Ectodermal cell (in vitro differentiated cells): Measurements from ENCODE around the gene SERPINB6.

ENCODE experiments used
- H3K27ac ChIP-seq: 2 replicates; pipeline ENCODE4 v1.7.0; 2013; ENCODE audit warnings: mild to moderate bottlenecking, low read depth, low read length; ENCODE audit not compliant: insufficient read depth, poor library complexity, severe bottlenecking
- H3K27me3 ChIP-seq: 2 replicates; pipeline ENCODE4 v1.7.0; 2013; ENCODE audit warnings: mild to moderate bottlenecking, low read length; ENCODE audit not compliant: insufficient read depth, control insufficient read depth, poor library complexity, severe bottlenecking
- H3K36me3 ChIP-seq: one replicate; pipeline ENCODE4 v1.7.0; 2013; ENCODE audit warnings: low read length; ENCODE audit not compliant: control insufficient read depth, insufficient read depth
- H3K4me1 ChIP-seq: one replicate; pipeline ENCODE4 v1.7.0; 2013; ENCODE audit warnings: low read length; ENCODE audit not compliant: control insufficient read depth, insufficient read depth
- H3K4me3 ChIP-seq: 2 replicates; pipeline ENCODE4 v1.7.0; 2013; ENCODE audit warnings: low read depth, low read length, control low read depth; ENCODE audit not compliant: insufficient read depth
- H3K9me3 ChIP-seq: 2 replicates; pipeline ENCODE4 v1.7.0; 2013; ENCODE audit warnings: mild to moderate bottlenecking, low read length, moderate library complexity; ENCODE audit not compliant: control insufficient read depth
- WGBS, 2 experiments: methylation state at CpG; one replicate each; pipeline ENCODE4 v1.1.7; 2013; ENCODE audit warnings: missing lambda C conversion rate in 2 of 2; 5-methylcytosine and 5-hydroxymethylcytosine counted together

The SERPINB6 gene

DNA sequence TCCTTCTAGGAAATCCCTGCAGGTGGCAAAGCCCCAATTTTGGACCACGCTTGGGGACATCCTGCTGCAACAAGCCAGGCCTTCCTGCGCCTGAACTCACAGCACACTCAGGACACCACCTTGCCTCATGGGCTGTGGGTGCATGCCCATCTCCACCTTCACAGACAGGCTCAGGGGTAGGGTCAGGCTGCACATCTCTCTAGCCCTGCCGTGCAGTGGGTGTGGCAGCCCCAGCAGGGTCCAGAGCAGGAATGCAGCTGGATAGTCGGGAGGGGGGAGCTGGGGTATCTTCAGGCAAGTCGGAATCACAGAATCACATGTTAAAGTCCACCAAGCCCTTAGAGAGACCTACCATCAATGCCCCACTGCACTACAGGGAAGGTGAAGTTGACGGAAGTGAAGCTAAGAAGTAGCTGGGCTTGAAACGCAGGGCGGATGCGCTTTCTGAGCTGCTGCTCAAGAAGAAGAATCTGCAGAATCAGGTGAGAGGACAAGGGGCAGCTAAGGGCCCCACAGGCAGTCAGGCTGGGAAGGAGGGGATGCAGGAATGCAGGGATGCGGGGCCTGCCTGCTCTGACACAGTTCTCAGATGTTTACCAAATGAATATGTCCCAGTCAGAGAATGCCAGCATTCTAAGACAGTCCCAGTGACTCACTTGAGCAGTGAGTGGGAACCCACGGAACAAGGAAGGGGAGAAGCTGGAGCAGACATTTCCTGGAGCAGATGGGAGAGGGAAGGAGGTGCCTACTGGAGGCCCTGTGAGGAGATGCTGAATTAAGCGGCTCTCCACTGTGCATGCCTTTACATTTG, 11.3 kb downstream of the SERPINB6 start:
- Histone ChIP-seq H3K36me3 (no peaks in the 10 kb centered on the region), H3K4me1 (peaks cover 13% of the 10 kb centered on the region), H3K27me3 (no peaks in the 10 kb centered on the region), H3K4me3 (no peak overlapping the region), H3K9me3 (no peaks in the 10 kb centered on the region), H3K27ac (no peak overlapping the region)
- WGBS, 2 experiments = 57 to 61% methylated on average over 12 of the region's 12 CpGs

DNA sequence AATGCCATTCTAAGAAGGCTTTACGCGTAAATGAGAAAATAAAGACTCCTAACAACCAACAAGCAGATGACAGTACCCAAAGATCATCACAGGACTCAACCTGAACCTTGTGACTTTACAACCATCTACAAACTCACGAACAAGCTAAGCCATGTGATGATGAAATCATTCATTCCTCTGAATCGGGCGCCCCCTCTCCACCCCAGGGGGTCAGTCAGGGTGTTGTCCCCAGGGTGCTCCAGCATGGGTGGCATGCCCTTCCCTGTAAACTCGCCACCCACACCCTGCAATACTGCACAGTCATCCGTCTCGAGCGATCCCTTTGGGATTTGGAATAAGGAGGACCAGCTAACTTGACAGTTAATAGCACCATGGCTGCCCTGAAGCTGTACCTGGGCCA, 12.6 kb downstream of the SERPINB6 start:
- Histone ChIP-seq H3K27me3 (no peaks in the 10 kb centered on the region), H3K4me1 (peaks cover 13% of the 10 kb centered on the region), H3K9me3 (no peaks in the 10 kb centered on the region), H3K36me3 (no peaks in the 10 kb centered on the region), H3K4me3 (no peak overlapping the region), H3K27ac (no peak overlapping the region)
- 94 to 99% methylated on average over 9 of the region's 9 CpGs for WGBS, 2 experiments

DNA sequence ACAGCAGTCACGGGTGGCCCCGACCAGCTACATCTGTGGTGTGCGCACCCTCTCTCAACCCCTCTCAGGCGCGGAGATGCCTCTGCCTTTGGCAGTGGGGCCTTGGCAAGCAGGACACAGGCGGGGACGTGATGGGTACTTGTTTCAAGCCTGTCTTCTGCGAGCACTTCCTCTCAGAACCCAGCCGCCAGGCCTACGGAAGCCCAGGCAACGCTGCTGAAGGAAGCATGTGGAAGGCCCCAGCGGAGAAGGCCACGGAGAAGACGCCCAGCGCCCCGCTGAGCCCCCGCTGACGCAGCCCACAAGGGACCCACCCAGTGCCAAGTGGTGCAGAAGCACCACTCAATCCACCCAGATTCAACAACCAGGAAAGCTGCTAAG, 13.0 kb downstream of the SERPINB6 start:
- Histone ChIP-seq H3K4me3 (no peak overlapping the region), H3K36me3 (no peaks in the 10 kb centered on the region), H3K9me3 (no peaks in the 10 kb centered on the region), H3K27me3 (no peaks in the 10 kb centered on the region), H3K27ac (no peak overlapping the region), H3K4me1 (peaks cover 13% of the 10 kb centered on the region)
- WGBS, 2 experiments = 93 to 95% methylated on average over 18 of the region's 18 CpGs

DNA sequence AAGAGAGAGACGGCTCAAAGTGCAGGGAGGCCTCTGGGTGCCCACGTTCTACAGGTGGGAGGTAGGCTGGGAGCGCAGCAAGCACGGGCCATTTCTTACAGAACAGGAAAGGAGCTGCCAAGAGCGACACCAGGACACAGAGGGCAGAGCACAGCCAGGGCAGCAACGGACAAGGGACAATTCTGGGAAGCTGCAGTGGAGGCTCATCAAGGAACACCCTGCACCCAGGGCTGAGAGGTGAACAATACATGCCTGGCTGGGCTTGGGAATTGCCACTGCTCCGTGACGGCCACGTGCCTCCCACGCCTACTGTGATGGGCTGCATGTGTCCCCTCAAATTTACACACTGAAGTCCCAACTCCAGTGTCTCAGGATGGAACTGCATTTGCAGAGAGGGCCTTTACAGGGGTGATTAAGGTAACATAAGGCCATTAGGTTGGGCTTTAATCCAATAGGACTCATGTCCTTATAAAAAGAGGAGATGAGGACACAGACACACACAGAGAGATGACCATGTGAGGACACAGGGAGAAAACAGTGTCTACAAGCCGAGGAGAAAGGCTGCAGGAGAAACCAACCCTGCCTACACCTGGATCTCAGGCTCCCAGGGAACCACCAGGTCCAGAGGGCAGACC, 13.6 kb downstream of the SERPINB6 start:
- Histone ChIP-seq H3K27ac (no peak overlapping the region), H3K4me1 (peaks cover 13% of the 10 kb centered on the region), H3K27me3 (no peaks in the 10 kb centered on the region), H3K9me3 (no peaks in the 10 kb centered on the region), H3K36me3 (no peaks in the 10 kb centered on the region), H3K4me3 (no peak overlapping the region)
- 89 to 92% methylated on average over 11 of the region's 11 CpGs for whole genome bisulfite sequencing, 2 experiments

DNA sequence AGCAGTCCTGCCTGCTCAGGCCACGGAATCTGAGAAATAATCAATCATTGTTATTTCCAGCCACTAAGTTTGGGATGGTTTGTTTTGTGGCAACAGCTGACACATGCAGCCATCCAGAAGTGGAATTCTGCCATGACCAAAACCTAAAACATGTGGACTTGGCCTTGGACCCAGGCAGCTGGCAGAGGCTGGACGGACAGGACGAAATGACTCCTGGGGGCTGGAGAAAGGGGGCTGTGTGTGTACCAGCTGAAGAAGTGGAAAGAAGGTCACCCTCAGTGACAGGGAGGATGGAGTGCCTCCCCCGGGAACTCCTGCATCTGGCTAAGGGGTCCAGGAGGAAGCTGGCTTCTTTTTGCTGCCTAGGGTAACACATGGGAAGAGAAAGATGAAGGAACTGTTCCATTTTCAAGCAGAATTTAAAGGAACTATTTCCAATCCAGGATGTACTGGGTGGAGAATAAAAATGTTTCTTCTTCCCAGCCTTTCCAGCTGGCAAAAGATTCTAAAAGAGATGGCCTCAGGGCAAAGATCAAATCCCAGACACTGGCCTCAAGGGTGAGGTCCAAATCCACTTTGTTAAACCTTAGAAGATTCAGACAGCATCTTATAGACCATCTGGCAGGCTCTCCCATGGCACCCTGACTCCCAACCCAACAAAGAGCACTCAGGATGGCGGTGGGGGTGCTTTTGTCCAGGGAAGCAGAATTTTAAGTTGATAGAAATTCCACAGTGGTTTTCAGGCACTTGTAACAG, 14.3 kb downstream of the SERPINB6 start:
- H3K4me1 ChIP-seq = peaks cover 13% of the 10 kb centered on the region
- no peaks in the 10 kb centered on the region for H3K9me3 ChIP-seq
- WGBS, 2 experiments = 92 to 95% methylated on average over 5 of the region's 5 CpGs
- H3K27me3 ChIP-seq = no peaks in the 10 kb centered on the region
- H3K4me3 ChIP-seq = no peak overlapping the region
- H3K36me3 ChIP-seq = no peaks in the 10 kb centered on the region
- H3K27ac ChIP-seq = no peak overlapping the region

DNA sequence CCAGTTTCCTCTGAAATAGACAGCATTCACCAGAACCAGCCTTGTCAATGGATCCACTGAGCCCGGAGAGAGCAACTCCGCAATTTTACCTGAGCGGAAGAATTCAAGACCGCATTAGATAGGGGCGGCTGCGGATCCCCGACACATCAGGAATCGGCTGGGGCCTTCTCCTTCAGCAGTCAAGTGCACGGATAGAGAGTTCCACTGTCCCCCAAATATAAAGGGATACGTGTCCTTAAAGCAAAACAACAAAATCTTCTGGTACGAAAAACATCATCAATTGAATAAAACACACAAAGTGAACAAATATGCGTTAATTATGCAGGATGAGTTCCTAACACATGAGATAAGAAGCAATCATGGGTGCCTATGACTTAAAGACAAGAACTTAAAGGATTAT, 18.3 kb downstream of the SERPINB6 start:
- H3K27me3 ChIP-seq = no peaks in the 10 kb centered on the region
- no peaks in the 10 kb centered on the region for H3K4me1 ChIP-seq
- no peaks in the 10 kb centered on the region for H3K9me3 ChIP-seq
- 93 to 94% methylated on average over 12 of the region's 12 CpGs for WGBS, 2 experiments
- H3K36me3 ChIP-seq = no peaks in the 10 kb centered on the region
- no peak overlapping the region for H3K4me3 ChIP-seq
- H3K27ac ChIP-seq = no peak overlapping the region

DNA sequence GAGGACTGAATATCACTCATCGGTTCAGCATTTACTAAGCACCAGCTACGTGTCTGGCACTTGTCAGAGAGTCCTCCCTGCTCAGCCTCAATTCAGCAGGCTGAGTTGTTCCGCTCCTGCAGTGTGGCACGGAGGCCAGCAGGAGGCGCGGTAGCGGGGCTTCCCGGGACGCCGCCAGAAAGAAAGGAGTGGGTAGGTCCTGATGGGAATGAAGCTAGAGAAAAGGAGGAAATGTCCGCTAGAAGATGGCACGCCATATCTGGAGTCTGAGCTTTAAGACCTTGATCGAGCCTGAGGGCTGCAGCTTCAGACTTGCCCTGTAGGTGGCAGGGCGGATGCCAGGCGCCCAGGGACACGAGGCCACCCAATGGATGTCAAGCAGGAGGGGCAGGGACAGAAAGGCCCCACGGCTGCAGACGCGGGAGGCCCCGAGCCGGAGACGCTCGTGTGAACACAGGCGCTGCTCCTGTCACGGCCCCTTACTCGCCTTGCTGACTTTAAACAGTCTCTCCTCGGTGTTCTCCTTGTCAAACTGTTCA, 18.7 kb downstream of the SERPINB6 start:
- no peaks in the 10 kb centered on the region for H3K36me3 ChIP-seq
- H3K4me1 ChIP-seq = no peaks in the 10 kb centered on the region
- no peaks in the 10 kb centered on the region for H3K9me3 ChIP-seq
- 24 to 25% methylated on average over 27 of the region's 27 CpGs for WGBS, 2 experiments
- no peak overlapping the region for H3K4me3 ChIP-seq
- no peaks in the 10 kb centered on the region for H3K27me3 ChIP-seq
- H3K27ac ChIP-seq = no peak overlapping the region

DNA sequence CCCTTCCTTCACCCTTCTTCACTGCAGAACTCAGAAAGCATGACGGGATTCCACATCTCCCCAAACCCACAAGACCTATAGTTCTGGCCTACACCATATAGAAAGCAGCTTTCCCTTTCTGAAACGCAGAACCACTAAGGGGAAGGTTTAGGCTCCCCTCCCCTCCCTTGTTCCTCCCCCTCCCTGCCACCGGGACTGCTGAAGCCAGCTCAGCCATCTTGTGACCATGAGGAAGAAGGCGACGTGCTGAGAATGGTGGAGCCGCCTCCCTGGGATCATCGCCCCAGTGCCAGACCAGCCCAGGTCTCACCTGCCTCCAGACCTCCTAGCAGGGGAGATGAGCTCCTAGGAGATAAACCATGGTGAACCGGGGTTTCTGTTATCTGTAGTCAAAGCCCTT, 19.6 kb downstream of the SERPINB6 start:
- no peaks in the 10 kb centered on the region for H3K27me3 ChIP-seq
- H3K4me1 ChIP-seq = no peaks in the 10 kb centered on the region
- no peak overlapping the region for H3K4me3 ChIP-seq
- no peak overlapping the region for H3K27ac ChIP-seq
- H3K36me3 ChIP-seq = no peaks in the 10 kb centered on the region
- no peaks in the 10 kb centered on the region for H3K9me3 ChIP-seq
- 83 to 86% methylated on average over 7 to 8 of the region's 8 CpGs for WGBS, 2 experiments

DNA sequence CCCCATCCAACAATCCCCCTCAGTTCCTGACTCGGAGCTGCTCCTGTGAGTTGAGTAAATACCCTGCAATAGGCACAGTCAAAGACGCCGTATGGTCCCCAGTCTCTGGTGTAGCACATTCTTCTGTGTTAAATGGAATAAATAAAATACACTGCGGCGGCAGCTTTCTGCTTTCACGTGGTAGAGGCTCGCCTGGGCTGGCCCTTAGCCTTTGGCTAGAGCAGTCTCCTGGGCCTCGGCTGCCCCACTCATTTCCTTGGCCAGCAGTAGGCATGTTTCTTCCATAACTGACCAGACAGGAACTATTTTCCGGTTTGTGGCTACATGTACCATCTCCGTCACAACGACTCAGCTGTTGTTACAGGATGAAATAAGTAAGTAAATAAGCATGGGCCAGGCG, 20.7 kb downstream of the SERPINB6 start:
- no peak overlapping the region for H3K27ac ChIP-seq
- H3K36me3 ChIP-seq = no peaks in the 10 kb centered on the region
- H3K4me3 ChIP-seq = no peak overlapping the region
- 92 to 94% methylated on average over 12 of the region's 12 CpGs for WGBS, 2 experiments
- H3K4me1 ChIP-seq = no peaks in the 10 kb centered on the region
- H3K27me3 ChIP-seq = no peaks in the 10 kb centered on the region
- no peaks in the 10 kb centered on the region for H3K9me3 ChIP-seq

DNA sequence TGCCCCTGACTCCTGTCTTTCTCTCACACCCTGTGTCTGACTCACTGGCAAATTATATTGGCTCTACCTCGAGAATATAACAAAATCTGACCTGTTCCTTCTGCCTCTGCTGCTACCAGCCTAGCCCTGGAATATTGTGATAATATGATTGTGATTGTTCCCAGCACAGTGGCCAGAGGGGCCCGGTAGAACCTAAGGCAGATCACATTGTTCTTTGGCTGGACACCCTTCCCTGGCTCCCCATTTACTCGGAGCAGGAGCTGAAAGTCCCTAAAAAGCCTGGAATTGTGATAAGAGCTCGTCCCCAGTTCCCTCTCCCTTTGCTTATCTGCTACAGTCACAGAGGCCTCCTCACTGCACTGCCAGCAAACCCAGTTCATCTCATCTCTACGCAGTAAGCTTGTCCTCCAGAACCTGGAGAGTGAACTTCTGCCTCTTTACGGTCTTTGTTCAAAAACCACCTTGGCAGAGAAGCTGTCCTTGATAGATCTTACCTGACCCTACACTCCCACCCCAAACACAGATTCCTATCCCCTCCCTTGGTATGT, 21.8 kb downstream of the SERPINB6 start:
- Histone ChIP-seq H3K36me3 (no peaks in the 10 kb centered on the region), H3K4me3 (no peak overlapping the region), H3K9me3 (no peaks in the 10 kb centered on the region), H3K4me1 (no peaks in the 10 kb centered on the region), H3K27ac (no peak overlapping the region), H3K27me3 (no peaks in the 10 kb centered on the region)
- WGBS, 2 experiments = 90 to 92% methylated on average over 6 of the region's 6 CpGs
